Endothelial cell (in vitro differentiated cells): ENCODE results near the gene PTCD2. TPM values are rescaled to one million over a fixed set of nuclear protein-coding genes. Genes with fewer than 3 reads are reported as not detected.
A peak's percentile ranks its signal among the peaks of the same experiment; 100 is the strongest.

Source experiments
- DNase-seq: peaks from one replicate; pipeline ENCODE4 v3.0.0; 2021; ENCODE audit warnings: low spot score
- H3K27ac Mint-ChIP-seq: one replicate; pipeline ENCODE4 v1.8.0; 2021; ENCODE audit warnings: mixed read lengths, inconsistent platforms; ENCODE audit not compliant: unreplicated experiment
- H3K27me3 Mint-ChIP-seq: one replicate; pipeline ENCODE4 v1.8.0; 2021; ENCODE audit warnings: mild to moderate bottlenecking, moderate library complexity, mixed read lengths, inconsistent platforms; ENCODE audit not compliant: unreplicated experiment
- H3K36me3 Mint-ChIP-seq: one replicate; pipeline ENCODE4 v1.8.0; 2021; ENCODE audit warnings: mild to moderate bottlenecking, low read depth, mixed read lengths, inconsistent platforms; ENCODE audit not compliant: unreplicated experiment
- H3K4me1 Mint-ChIP-seq: one replicate; pipeline ENCODE4 v1.8.0; 2021; ENCODE audit warnings: mild to moderate bottlenecking, mixed read lengths, inconsistent platforms; ENCODE audit not compliant: unreplicated experiment
- H3K4me3 Mint-ChIP-seq: one replicate; pipeline ENCODE4 v1.8.0; 2021; ENCODE audit warnings: mild to moderate bottlenecking, mixed read lengths, inconsistent platforms; ENCODE audit not compliant: unreplicated experiment
- H3K9me3 Mint-ChIP-seq: one replicate; pipeline ENCODE4 v1.8.0; 2021; ENCODE audit warnings: mixed read lengths, inconsistent platforms; ENCODE audit not compliant: unreplicated experiment
- total RNA-seq: library from RNA; stranded (reverse); fragmentation: NEBNext Ultra II Directional; extraction: Animal tissue kit (Norgen Biotek cat#: 25700); gene quantifications from one replicate; pipeline ENCODE4 v1.2.1, GENCODE V29; 2021; ENCODE audit not compliant: unreplicated experiment
- TF ChIP-seq, protein P1 (sequence below): fragments of 200-600 bp; sonication (generic); IDR thresholded peaks from one replicate; pipeline ENCODE4 v1.5.0; 2021; ENCODE audit warnings: antibody characterized with exemption; ENCODE audit not compliant: unreplicated experiment

PTCD2 gene
- total RNA-seq, 1 donor from 2014 or later: 7.5 TPM

DNA sequence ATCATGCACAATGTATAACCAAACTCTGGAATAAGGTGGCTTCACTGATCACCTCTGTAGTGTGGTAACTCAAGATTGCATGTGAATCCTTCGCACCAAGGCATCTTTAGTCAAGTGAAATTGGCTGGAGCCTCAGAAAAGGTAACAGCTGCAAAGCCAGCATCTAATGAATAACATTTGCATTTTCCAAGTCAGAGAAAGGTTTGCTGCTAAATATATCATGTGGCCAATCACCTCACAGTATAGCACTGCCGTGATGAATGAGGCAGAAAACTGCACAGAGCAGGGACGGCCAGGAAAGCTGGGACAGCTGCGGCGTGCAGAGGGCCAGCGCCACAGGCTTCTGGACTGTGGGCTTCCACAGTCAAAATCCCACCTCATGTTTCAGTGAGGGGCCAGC is 18.6 kb upstream of the PTCD2 start:
- Mint-ChIP-seq H3K4me3 (no peak overlapping the region), H3K27me3 (peaks cover 2% of the 10 kb centered on the region), H3K27ac (no peak overlapping the region), H3K36me3 (no peaks in the 10 kb centered on the region), H3K9me3 (no peaks in the 10 kb centered on the region), H3K4me1 (peaks cover 12% of the 10 kb centered on the region)
- no peak for DNase-seq
- TF ChIP-seq, protein P1, sequence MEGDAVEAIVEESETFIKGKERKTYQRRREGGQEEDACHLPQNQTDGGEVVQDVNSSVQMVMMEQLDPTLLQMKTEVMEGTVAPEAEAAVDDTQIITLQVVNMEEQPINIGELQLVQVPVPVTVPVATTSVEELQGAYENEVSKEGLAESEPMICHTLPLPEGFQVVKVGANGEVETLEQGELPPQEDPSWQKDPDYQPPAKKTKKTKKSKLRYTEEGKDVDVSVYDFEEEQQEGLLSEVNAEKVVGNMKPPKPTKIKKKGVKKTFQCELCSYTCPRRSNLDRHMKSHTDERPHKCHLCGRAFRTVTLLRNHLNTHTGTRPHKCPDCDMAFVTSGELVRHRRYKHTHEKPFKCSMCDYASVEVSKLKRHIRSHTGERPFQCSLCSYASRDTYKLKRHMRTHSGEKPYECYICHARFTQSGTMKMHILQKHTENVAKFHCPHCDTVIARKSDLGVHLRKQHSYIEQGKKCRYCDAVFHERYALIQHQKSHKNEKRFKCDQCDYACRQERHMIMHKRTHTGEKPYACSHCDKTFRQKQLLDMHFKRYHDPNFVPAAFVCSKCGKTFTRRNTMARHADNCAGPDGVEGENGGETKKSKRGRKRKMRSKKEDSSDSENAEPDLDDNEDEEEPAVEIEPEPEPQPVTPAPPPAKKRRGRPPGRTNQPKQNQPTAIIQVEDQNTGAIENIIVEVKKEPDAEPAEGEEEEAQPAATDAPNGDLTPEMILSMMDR: no peak

DNA sequence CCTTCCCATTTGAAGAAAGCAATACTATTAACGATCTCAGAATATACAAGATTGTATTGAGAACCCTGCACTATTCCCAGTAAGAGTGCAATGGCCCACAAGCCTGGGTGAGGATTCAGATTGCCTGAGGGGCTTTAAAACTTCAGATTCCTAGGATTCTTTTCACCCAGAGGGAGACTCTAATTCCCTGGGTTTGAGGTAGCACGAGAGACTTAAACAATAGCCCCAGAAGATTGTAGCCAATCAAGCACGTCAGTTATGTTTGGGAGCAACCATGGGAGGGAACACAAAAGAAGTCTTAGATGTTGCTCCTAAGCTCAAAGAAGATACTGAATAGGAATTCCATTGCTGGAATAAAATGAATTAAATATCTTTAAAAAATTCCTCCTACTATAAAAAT is 18.0 kb upstream of the PTCD2 start:
- Mint-ChIP-seq H3K4me3 (no peak overlapping the region), H3K27ac (no peak overlapping the region), H3K27me3 (peaks cover 2% of the 10 kb centered on the region), H3K9me3 (no peaks in the 10 kb centered on the region), H3K36me3 (no peaks in the 10 kb centered on the region), H3K4me1 (peaks cover 12% of the 10 kb centered on the region)
- TF ChIP-seq, protein P1: no peak
- no peak for DNase-seq

DNA sequence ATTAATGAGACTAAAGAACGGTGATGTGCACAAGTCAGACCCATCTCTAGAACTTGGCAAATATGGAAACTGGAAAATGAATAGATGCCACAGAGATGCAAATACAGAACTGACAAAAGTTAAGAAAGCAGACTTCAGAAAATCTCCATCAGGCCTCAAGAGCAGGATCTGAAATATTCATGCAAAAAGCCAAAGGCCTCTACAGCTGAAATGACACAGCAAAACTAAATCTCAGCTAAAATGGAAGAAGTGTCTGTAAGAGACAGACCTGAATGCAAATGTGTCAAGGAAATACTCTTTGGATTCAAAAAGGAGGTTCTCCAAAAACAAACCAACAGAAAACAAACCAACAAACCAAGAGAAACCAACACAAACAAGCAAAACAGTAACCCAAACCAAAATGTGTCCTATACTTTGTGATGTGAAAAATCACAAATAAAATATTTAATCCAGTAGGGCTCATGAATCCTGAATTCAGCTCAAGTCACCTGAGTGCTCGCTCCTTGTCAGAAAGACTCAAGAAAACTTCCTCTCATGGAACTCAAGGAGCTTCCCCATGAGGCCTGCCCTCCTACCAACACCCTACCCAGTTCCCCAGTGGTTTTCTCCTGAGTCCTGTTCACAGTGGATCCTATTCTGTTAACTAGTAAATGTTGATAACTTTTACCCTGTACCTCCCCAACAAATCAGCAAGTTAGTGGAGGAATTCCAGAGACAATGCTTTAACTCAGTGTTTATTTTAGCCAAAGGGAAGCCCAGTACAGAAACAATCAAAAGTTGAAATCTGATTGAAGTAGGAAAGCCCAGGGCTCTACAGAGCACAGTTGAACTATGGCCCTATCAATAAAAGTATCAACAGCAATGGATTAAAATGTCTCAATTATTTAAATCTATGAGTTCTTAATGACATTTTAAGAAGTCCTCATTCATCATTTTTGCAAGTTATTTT is 14.7 kb upstream of the PTCD2 start:
- Mint-ChIP-seq H3K36me3 (peaks cover 4% of the 10 kb centered on the region), H3K27me3 (no peaks in the 10 kb centered on the region), H3K27ac (peak overlapping the region; percentile 91), H3K4me1 (peaks cover 18% of the 10 kb centered on the region), H3K4me3 (no peak overlapping the region), H3K9me3 (no peaks in the 10 kb centered on the region)
- no peak for DNase-seq
- TF ChIP-seq, protein P1: no peak

DNA sequence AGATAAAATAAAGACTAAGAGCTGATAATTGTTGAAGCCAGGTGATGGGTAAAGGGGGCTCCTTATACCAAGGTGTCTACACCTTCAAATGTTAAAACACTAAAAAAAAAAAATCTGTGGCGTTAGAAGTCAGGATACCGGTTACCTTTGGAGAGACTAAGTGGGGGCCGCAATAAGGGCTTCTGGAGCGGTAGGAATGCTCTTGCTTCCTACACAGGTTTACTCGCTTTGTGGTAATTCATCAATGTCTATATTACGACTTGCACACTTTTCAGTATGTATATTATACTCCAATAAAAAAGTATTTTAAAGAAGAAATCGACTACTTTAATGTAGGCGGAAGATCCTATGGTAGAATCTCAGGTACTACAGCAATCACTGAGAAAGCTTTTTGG is 12.6 kb upstream of the PTCD2 start:
- peak overlapping the region; percentile 76 for H3K27ac Mint-ChIP-seq
- TF ChIP-seq, protein P1: no peak
- H3K4me1 Mint-ChIP-seq: peaks cover 18% of the 10 kb centered on the region
- H3K4me3 Mint-ChIP-seq: peak overlapping the region; percentile 87
- no peaks in the 10 kb centered on the region for H3K9me3 Mint-ChIP-seq
- H3K36me3 Mint-ChIP-seq: peaks cover 7% of the 10 kb centered on the region
- no peaks in the 10 kb centered on the region for H3K27me3 Mint-ChIP-seq
- DNase-seq: no peak
